Gastroesophageal sphincter (tissue), 3 donors: ENCODE data around the gene DNAH8.

Experiments used
- CTCF ChIP-seq, 4 experiments: fragments of 200-600 bp in 2 of 4; fragments of 450-650 bp in 2 of 4; sonication (generic) in 1 of 4; IDR thresholded peaks; one replicate each; pipeline ENCODE4 v1.5.1; 2017 to 2019; ENCODE audit warnings: antibody characterized with exemption in 4 of 4, mild to moderate bottlenecking in 2 of 4, moderate library complexity in 2 of 4
- EP300 ChIP-seq: sonication (generic); formaldehyde crosslinking; IDR thresholded peaks from one replicate; pipeline ENCODE4 v1.6.1; 2017; ENCODE audit warnings: antibody characterized with exemption, mild to moderate bottlenecking
- POLR2A ChIP-seq, 2 donors: fragments of 450-650 bp; IDR thresholded peaks; one replicate each; pipeline ENCODE4 v1.6.1; 2017; ENCODE audit warnings: antibody characterized with exemption in 2 of 2, mild to moderate bottlenecking in 2 of 2, moderate library complexity in 1 of 2
- POLR2AphosphoS5 ChIP-seq: sonication (generic); formaldehyde crosslinking; IDR thresholded peaks from one replicate; pipeline ENCODE4 v1.6.1; 2017; ENCODE audit warnings: antibody characterized with exemption

GRCh38 chr6:38802497-38802896 is 87.4 kb downstream of the DNAH8 start:
- TF ChIP-seq POLR2A (IDR thresholded peaks at IDR 0.05) (no peak), CTCF (IDR thresholded peaks at IDR 0.05) (no peak), POLR2AphosphoS5 (no peak), EP300 (no peak)
